ENCODE measurements around the gene FOXJ2. TPM values are rescaled to one million over a fixed set of nuclear protein-coding genes. Genes with fewer than 3 reads are reported as not detected.
"Not testable (repeated sequence)": the region's sequence is repeated elsewhere in the genome, so short reads cannot be mapped to it uniquely, and the experiment has no call there.

Gene FOXJ2
- total RNA-seq (2021) (13.9 and 14.6 TPM in 2 replicates), Bru-seq, nascent RNA (percentile 62 among the genes with signal in this experiment), BruChase-seq, experiment 1, labeled RNA remaining after a 2-hour chase (percentile 76 among the genes with signal in this experiment), BruChase-seq, experiment 2, labeled RNA remaining after a 6-hour chase (percentile 74 among the genes with signal in this experiment)
- long read RNA-seq, full-length matches to known transcripts = 7 of 49 reads
- long read RNA-seq, partial matches to known transcripts = 34 of 49 reads
- long read RNA-seq, other reads (novel, unspliced or antisense) = 8 of 49 reads

DNA sequence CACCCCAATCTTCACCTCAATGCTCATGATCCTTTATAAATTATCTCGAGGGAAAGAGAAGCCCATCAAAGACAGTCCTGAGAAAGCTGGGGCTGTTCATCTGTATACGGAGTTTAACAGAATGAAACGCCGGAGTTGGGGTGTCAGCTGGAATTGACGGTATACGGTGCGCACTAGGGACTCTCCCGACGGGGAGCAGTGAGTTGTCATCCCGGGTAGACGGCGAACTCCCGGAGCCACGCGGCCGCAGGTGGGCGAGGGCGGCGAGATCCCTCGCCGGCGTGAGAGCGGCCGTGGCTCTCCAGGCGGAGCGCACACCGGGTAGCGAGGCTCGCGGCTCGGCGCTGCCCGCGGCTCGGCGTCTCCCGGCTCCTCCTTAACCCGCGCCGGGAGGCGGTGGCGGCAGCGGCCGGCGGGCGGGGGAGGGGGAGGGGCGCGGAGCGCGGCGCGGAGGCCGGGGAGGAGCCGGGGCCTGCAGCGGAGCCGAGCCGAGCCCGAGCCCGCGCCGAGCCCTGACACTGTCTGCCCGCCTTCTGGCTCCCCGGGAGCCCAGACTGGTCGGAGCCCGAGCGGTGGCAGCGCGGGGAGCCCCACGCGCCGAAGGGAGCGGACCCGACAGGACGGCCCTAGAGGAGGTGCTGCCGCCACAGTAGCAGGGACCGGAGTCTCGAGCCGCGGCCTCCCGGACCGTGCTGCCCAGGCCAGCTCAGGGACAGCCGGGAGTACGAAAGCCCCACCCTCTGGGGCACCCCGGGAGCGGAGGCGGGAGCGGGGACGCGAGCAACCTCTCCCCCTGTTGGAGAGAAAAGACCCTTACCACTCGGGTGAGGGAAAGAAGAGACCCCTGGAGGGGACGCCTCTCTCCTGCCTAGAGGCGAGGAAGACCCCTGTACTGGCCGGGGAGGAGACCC, at the start of gene FOXJ2:
Gene FOXJ2 (plus strand): TSS at position 475 of the 911 bp plus-strand sequence. CDS start 7,117 bp downstream, outside the sequence.
- intact Hi-C loops (cut with micrococcal nuclease; ENCODE audit: unreplicated experiment) = loop anchor here (2.0 kb wide), 1 partner anchor 28 kb away; no protein-coding TSS in a partner anchor
- Histone ChIP-seq H3K4me3 (ENCODE audit: low read depth, low read length, poor library complexity, severe bottlenecking) (peak within 1 kb of the TSS; percentile 96), H3K36me3 (ENCODE audit: insufficient read depth, low read length, poor library complexity, severe bottlenecking) (no peaks in the 10 kb centered on the region), H3K4me1 (ENCODE audit: insufficient read depth, low read length, poor library complexity, severe bottlenecking) (peaks cover 19% of the 10 kb centered on the region), H3K27me3 (replicated peaks; ENCODE audit: insufficient read depth, low read depth, low read length, poor library complexity) (no peaks in the 10 kb centered on the region), H3K27ac (ENCODE audit: low read depth, low read length, poor library complexity, severe bottlenecking) (peak within 1 kb of the TSS; percentile 95), H3K9me3 (ENCODE audit: low read depth, low read length, poor library complexity, severe bottlenecking) (no peaks in the 10 kb centered on the region)
- ChIA-PET CTCF (no interaction called here), POLR2A (ENCODE audit: low non-redundant PET) (no interaction called here)
- DNase-seq (ENCODE audit: low spot score) = peak; percentile 80
- BruUV-seq (replicated peaks) = no TSS peak
- TF ChIP-seq EZH2 (IDR thresholded peaks at IDR 0.05; ENCODE audit: borderline replicate concordance, low read depth, low read length, poor library complexity, severe bottlenecking) = no peak
- TF ChIP-seq, protein P1, sequence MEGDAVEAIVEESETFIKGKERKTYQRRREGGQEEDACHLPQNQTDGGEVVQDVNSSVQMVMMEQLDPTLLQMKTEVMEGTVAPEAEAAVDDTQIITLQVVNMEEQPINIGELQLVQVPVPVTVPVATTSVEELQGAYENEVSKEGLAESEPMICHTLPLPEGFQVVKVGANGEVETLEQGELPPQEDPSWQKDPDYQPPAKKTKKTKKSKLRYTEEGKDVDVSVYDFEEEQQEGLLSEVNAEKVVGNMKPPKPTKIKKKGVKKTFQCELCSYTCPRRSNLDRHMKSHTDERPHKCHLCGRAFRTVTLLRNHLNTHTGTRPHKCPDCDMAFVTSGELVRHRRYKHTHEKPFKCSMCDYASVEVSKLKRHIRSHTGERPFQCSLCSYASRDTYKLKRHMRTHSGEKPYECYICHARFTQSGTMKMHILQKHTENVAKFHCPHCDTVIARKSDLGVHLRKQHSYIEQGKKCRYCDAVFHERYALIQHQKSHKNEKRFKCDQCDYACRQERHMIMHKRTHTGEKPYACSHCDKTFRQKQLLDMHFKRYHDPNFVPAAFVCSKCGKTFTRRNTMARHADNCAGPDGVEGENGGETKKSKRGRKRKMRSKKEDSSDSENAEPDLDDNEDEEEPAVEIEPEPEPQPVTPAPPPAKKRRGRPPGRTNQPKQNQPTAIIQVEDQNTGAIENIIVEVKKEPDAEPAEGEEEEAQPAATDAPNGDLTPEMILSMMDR (conservative IDR thresholded peaks at IDR 0.05; ENCODE audit: low read depth, low read length) = peak; percentile 24; the same call in 1 of the 2 replicates

DNA sequence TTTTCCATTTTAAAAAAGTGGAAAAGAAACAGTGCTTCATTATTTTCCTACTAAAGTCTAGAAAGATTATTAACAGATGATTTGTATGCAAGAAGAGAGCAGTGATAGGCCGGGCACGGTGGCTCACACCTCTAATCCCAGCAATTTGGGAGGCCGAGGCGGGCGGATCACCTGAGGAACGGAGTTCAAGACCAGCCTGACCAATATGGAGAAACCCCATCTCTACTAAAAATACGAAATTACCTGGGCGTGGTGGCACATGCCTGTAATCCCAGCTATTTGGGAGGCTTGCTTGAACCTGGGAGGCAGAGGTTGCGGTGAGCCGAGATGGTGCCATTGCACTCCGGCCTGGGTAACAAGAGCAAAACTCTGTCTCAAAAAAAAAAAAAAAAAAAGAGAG, 49.5 kb upstream of the FOXJ2 start:
- H3K4me3 ChIP-seq (ENCODE audit: low read depth, low read length, poor library complexity, severe bottlenecking); H3K36me3 ChIP-seq (ENCODE audit: insufficient read depth, low read length, poor library complexity, severe bottlenecking); intact Hi-C loops (cut with micrococcal nuclease; ENCODE audit: unreplicated experiment); H3K4me1 ChIP-seq (ENCODE audit: insufficient read depth, low read length, poor library complexity, severe bottlenecking); H3K27ac ChIP-seq (ENCODE audit: low read depth, low read length, poor library complexity, severe bottlenecking); DNase-seq (ENCODE audit: low spot score); CTCF ChIA-PET; H3K27me3 ChIP-seq (replicated peaks; ENCODE audit: insufficient read depth, low read depth, low read length, poor library complexity); H3K9me3 ChIP-seq (ENCODE audit: low read depth, low read length, poor library complexity, severe bottlenecking); POLR2A ChIA-PET (ENCODE audit: low non-redundant PET); BruUV-seq (replicated peaks): not testable (repeated sequence)

DNA sequence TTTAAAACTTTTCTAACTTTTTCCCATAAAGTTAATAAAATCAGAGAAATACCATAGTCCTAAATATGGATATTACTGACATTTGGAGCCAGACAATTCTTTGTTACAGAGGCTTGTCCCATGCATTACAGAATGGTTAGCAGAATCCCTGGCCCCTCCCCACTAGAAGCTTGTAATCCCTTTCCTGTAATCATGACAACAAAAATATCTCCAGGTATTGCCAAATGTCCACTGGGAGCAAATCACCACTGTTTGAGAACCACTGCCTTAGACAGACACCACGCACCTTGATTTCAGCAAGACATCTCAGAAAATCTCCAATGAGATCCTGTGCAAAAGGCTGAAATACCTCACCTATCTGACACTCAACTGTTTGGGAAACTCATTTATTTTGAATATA, 49.1 kb upstream of the FOXJ2 start:
- CTCF ChIA-PET; H3K27ac ChIP-seq (ENCODE audit: low read depth, low read length, poor library complexity, severe bottlenecking); DNase-seq (ENCODE audit: low spot score); H3K4me1 ChIP-seq (ENCODE audit: insufficient read depth, low read length, poor library complexity, severe bottlenecking); intact Hi-C loops (cut with micrococcal nuclease; ENCODE audit: unreplicated experiment); H3K9me3 ChIP-seq (ENCODE audit: low read depth, low read length, poor library complexity, severe bottlenecking); POLR2A ChIA-PET (ENCODE audit: low non-redundant PET); BruUV-seq (replicated peaks); H3K27me3 ChIP-seq (replicated peaks; ENCODE audit: insufficient read depth, low read depth, low read length, poor library complexity); H3K36me3 ChIP-seq (ENCODE audit: insufficient read depth, low read length, poor library complexity, severe bottlenecking); H3K4me3 ChIP-seq (ENCODE audit: low read depth, low read length, poor library complexity, severe bottlenecking): not testable (repeated sequence)

DNA sequence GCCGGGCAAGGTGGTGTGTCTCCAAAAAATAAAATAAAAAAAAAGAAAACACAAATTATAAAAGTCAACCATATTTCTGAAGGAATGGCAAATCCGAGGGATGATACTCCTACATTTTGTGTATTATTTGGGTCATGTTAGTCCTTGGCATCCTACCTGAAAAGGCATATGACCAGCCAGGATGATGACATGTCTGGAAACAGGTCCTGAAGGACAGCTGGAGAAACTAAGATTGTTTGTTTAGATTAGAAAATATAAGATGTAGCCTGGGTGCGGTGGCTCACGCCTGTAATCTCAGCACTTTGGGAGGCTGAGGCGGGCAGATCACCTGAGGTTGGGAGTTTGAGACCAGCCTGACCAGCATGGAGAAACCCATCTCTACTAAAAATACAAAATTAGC, 47.6 kb upstream of the FOXJ2 start:
- BruUV-seq (replicated peaks) = no TSS peak
- POLR2A ChIA-PET (ENCODE audit: low non-redundant PET) = no interaction called here
- intact Hi-C loops (cut with micrococcal nuclease; ENCODE audit: unreplicated experiment) = no loop called here
- H3K27me3 ChIP-seq (replicated peaks; ENCODE audit: insufficient read depth, low read depth, low read length, poor library complexity) = no peaks in the 10 kb centered on the region
- no peak overlapping the region for H3K27ac ChIP-seq (ENCODE audit: low read depth, low read length, poor library complexity, severe bottlenecking)
- H3K36me3 ChIP-seq (ENCODE audit: insufficient read depth, low read length, poor library complexity, severe bottlenecking) = no peaks in the 10 kb centered on the region
- CTCF ChIA-PET = no interaction called here
- TF ChIP-seq, protein P1 (conservative IDR thresholded peaks at IDR 0.05; ENCODE audit: low read depth, low read length) = no peak
- no peak for TF ChIP-seq EZH2 (IDR thresholded peaks at IDR 0.05; ENCODE audit: borderline replicate concordance, low read depth, low read length, poor library complexity, severe bottlenecking)
- peaks cover 6% of the 10 kb centered on the region for H3K4me1 ChIP-seq (ENCODE audit: insufficient read depth, low read length, poor library complexity, severe bottlenecking)
- H3K9me3 ChIP-seq (ENCODE audit: low read depth, low read length, poor library complexity, severe bottlenecking) = no peaks in the 10 kb centered on the region
- no peak for DNase-seq (ENCODE audit: low spot score)
- H3K4me3 ChIP-seq (ENCODE audit: low read depth, low read length, poor library complexity, severe bottlenecking) = no peak overlapping the region
